Activated CD8-positive, alpha-beta T cell treated with anti-CD3 and anti-CD28 coated beads for 36 hours (primary cell): ENCODE measurements around the gene ADGRL2. TPM values are rescaled to one million over a fixed set of nuclear protein-coding genes. Genes with fewer than 3 reads are reported as not detected.

Experiments
- ATAC-seq: fragments of 200-7000 bp; cut with Tn5 transposase; one replicate; pipeline ENCODE4 v1.10.0; 2021; ENCODE audit warnings: mild to moderate bottlenecking, moderate library complexity
- CTCF ChIA-PET: fragments of 350-600 bp; sonication (Branson Sonifier 250); formaldehyde crosslinking; loops from one replicate; lab custom pipeline; 2021; ENCODE audit warnings: antibody characterized with exemption; lab: Charles Lee
- POLR2A ChIA-PET: fragments of 350-600 bp; sonication (Branson Sonifier 250); formaldehyde crosslinking; loops from one replicate; lab custom pipeline; 2021; ENCODE audit warnings: antibody characterized with exemption; lab: Charles Lee
- DNase-seq: peaks from one replicate; pipeline ENCODE4 v3.0.0-alpha.2; 2020
- H3K27ac Mint-ChIP-seq: one replicate; pipeline ENCODE4 v1.8.0; 2021; ENCODE audit warnings: mild to moderate bottlenecking, mixed read lengths
- H3K27me3 Mint-ChIP-seq: one replicate; pipeline ENCODE4 v1.8.0; 2021; ENCODE audit warnings: mixed read lengths
- H3K36me3 Mint-ChIP-seq: one replicate; pipeline ENCODE4 v1.8.0; 2021; ENCODE audit warnings: low read depth, mixed read lengths
- H3K4me1 Mint-ChIP-seq: one replicate; pipeline ENCODE4 v1.8.0; 2021; ENCODE audit warnings: low read depth, mixed read lengths
- H3K4me3 Mint-ChIP-seq: one replicate; pipeline ENCODE4 v1.8.0; 2021; ENCODE audit warnings: mild to moderate bottlenecking, moderate library complexity, mixed read lengths
- H3K9me3 Mint-ChIP-seq: one replicate; pipeline ENCODE4 v1.8.0; 2021; ENCODE audit warnings: mixed read lengths
- intact Hi-C: fragments of 100-400 bp; cut with micrococcal nuclease; formaldehyde crosslinking; loops from one replicate; pipeline ENCODE4 v1.10.0; 2022
- total RNA-seq, 2 experiments: library from RNA; stranded (reverse); gene quantifications; one replicate each; pipeline ENCODE4 v1.2.3, GENCODE V29; 2021
- TF ChIP-seq, protein P1 (sequence below): fragments of 200-600 bp; IDR thresholded peaks from one replicate; pipeline ENCODE4 v1.8.0; 2022; ENCODE audit warnings: antibody characterized with exemption, mild to moderate bottlenecking

The ADGRL2 gene
- total RNA-seq, 2 experiments from 2014 or later: not detected

DNA sequence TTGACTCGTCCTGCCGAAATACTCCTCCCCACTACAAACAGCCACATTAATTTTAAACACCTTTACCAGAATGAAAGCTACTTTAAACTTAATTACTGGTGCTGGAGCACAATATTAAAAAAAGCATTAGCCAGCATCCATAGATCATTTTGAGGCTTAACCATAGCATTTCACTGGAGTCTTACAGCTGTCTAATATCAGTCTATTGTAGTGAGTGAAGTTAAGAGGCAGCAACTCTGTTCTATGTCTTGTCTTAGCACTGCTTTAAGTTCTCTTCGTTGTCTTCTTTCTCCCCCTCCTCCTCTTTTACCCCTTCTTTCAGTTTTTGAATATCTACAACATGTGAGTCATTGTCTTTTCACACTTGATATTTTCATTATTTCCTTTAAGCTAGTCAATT is 49.3 kb downstream of the ADGRL2 start:
- ATAC-seq: no peak
- no peak for DNase-seq
- Mint-ChIP-seq H3K9me3 (no peaks in the 10 kb centered on the region), H3K4me3 (no peak overlapping the region), H3K27me3 (no peaks in the 10 kb centered on the region), H3K27ac (no peak overlapping the region), H3K4me1 (no peaks in the 10 kb centered on the region), H3K36me3 (no peaks in the 10 kb centered on the region)
- TF ChIP-seq, protein P1, sequence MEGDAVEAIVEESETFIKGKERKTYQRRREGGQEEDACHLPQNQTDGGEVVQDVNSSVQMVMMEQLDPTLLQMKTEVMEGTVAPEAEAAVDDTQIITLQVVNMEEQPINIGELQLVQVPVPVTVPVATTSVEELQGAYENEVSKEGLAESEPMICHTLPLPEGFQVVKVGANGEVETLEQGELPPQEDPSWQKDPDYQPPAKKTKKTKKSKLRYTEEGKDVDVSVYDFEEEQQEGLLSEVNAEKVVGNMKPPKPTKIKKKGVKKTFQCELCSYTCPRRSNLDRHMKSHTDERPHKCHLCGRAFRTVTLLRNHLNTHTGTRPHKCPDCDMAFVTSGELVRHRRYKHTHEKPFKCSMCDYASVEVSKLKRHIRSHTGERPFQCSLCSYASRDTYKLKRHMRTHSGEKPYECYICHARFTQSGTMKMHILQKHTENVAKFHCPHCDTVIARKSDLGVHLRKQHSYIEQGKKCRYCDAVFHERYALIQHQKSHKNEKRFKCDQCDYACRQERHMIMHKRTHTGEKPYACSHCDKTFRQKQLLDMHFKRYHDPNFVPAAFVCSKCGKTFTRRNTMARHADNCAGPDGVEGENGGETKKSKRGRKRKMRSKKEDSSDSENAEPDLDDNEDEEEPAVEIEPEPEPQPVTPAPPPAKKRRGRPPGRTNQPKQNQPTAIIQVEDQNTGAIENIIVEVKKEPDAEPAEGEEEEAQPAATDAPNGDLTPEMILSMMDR: no peak
- intact Hi-C loops: no loop called here
- CTCF ChIA-PET: no interaction called here
- POLR2A ChIA-PET: no interaction called here

DNA sequence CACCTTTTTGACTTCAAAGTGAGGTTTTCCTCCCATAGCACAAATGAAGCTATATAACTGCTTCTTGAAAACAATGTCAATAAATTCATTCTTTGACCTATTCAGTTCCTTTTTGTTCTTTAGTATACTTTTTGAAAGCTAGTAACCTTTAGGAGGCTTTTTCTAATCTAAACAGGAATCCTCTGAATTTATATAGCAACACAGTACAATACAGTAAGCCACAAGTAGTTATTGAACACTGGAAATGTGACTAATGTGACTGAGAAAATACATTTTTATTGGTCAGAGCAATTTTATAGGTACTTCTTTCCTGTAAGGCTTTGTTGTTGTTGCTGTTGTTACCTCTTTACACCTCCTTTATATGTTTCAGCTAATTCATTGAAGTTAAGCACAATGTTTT is 49.8 kb downstream of the ADGRL2 start:
- CTCF ChIA-PET: no interaction called here
- Mint-ChIP-seq H3K36me3 (no peaks in the 10 kb centered on the region), H3K27me3 (no peaks in the 10 kb centered on the region), H3K4me1 (no peaks in the 10 kb centered on the region), H3K9me3 (no peaks in the 10 kb centered on the region), H3K27ac (no peak overlapping the region), H3K4me3 (no peak overlapping the region)
- no peak for DNase-seq
- POLR2A ChIA-PET: no interaction called here
- intact Hi-C loops: no loop called here
- TF ChIP-seq, protein P1: no peak
- ATAC-seq: no peak

DNA sequence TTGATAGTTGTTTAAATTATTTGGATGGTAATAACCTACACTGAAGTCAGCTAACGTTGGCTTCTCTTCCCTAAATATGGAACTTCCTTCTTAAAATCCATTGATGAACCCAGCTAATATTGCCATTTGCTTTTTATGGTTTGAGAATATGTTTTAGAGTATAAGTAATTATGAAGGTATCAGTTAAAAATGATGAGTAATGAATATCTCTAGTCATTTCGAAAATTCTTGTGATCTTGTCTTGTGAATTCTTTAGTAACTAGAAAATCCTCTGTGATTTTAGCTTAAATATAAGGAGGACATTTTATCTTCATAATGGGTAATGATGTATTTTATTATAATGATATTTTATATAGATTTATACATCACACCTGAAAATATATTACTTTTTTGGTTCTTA is 50.5 kb downstream of the ADGRL2 start:
- H3K9me3 Mint-ChIP-seq: no peaks in the 10 kb centered on the region
- ATAC-seq (no peak), DNase-seq (no peak)
- intact Hi-C loops: no loop called here
- CTCF ChIA-PET: no interaction called here
- no peak overlapping the region for H3K27ac Mint-ChIP-seq
- H3K4me3 Mint-ChIP-seq: no peak overlapping the region
- H3K4me1 Mint-ChIP-seq: no peaks in the 10 kb centered on the region
- POLR2A ChIA-PET: no interaction called here
- TF ChIP-seq, protein P1: no peak
- H3K36me3 Mint-ChIP-seq: no peaks in the 10 kb centered on the region
- H3K27me3 Mint-ChIP-seq: no peaks in the 10 kb centered on the region

DNA sequence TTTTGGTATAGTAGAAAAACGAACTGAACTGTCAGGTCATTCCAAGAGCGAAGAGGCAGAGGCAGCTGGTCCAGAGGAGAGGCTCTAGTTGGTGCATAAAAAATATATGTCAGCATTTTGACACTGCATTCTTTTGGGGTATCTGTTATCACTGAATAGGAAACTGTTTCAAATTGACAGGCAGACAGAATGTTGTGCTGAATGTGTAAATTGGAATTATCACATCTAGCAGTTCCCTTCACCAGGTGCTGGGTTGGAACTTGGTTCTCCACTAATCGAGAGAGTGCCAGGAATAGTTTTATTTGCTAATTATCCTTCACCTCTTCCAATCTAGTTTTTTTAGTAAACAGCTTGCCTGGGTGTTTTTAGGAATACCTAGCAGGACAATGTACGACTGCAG is 52.2 kb downstream of the ADGRL2 start:
- ATAC-seq: no peak
- no peaks in the 10 kb centered on the region for H3K4me1 Mint-ChIP-seq
- no peaks in the 10 kb centered on the region for H3K36me3 Mint-ChIP-seq
- DNase-seq: no peak
- no peak overlapping the region for H3K27ac Mint-ChIP-seq
- no peak overlapping the region for H3K4me3 Mint-ChIP-seq
- POLR2A ChIA-PET: no interaction called here
- no peaks in the 10 kb centered on the region for H3K27me3 Mint-ChIP-seq
- H3K9me3 Mint-ChIP-seq: no peaks in the 10 kb centered on the region
- intact Hi-C loops: no loop called here
- TF ChIP-seq, protein P1: no peak
- CTCF ChIA-PET: no interaction called here

DNA sequence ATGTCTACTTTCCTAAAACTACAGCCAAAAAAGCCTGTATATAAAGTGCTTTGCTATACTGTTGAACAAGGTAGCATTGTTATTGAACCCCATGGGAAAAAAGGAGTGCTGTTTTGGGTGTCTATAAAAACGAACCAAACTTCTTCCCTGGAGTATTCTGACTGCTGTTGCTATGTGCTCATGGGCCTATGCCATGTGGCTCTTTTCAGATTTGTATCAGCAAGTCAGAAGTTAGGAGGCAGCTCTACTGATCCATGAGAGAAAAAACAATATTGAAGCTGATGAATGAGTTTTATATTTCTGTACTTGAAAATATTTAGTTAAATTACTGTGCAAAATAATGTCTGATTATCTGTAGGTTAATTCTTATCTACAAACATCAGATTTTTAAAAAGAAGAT is 66.5 kb downstream of the ADGRL2 start:
- intact Hi-C loops: no loop called here
- Mint-ChIP-seq H3K27ac (no peak overlapping the region), H3K4me1 (no peaks in the 10 kb centered on the region), H3K9me3 (peaks cover 4% of the 10 kb centered on the region), H3K36me3 (no peaks in the 10 kb centered on the region), H3K4me3 (no peak overlapping the region), H3K27me3 (no peaks in the 10 kb centered on the region)
- CTCF ChIA-PET: no interaction called here
- DNase-seq (no peak), ATAC-seq (no peak)
- TF ChIP-seq, protein P1: no peak
- POLR2A ChIA-PET: interaction anchor here (0.7 kb wide), 1 partner anchor 598 kb away, joined by 3 read pairs; no protein-coding TSS in a partner anchor
